GM19240 (cell line): ENCODE measurements around the gene PIKFYVE.
"Not testable (repeated sequence)": the region's sequence is repeated elsewhere in the genome, so short reads cannot be mapped to it uniquely, and the experiment has no call there.

Experiments
- DNase-seq: peaks from one replicate; pipeline ENCODE4 v3.0.0; 2011; ENCODE audit warnings: low spot score; ENCODE audit not compliant: insufficient read length

The PIKFYVE gene

GRCh38 chr2:208304695-208305094 is 38.6 kb downstream of the PIKFYVE start:
- no peak for DNase-seq

- DNase-seq: no peak
These were observed 40.2 kb downstream of the PIKFYVE start for GRCh38 chr2:208306291-208306690.

GRCh38 chr2:208311321-208311720 is 45.3 kb downstream of the PIKFYVE start:
- no peak for DNase-seq

GRCh38 chr2:208311954-208312353 is 45.9 kb downstream of the PIKFYVE start:
- no peak for DNase-seq

GRCh38 chr2:208315081-208315788 is 49.2 kb downstream of the PIKFYVE start:
- DNase-seq: no peak

GRCh38 chr2:208318127-208318526 is 52.1 kb downstream of the PIKFYVE start:
- no peak for DNase-seq

- DNase-seq: no peak
These were observed 53.3 kb downstream of the PIKFYVE start for GRCh38 chr2:208319391-208319790.

- DNase-seq: no peak
These were observed 54.6 kb downstream of the PIKFYVE start for GRCh38 chr2:208320686-208321085.

GRCh38 chr2:208326016-208326415 is 60.0 kb downstream of the PIKFYVE start:
- no peak for DNase-seq

GRCh38 chr2:208329485-208329884 is 63.4 kb downstream of the PIKFYVE start:
- no peak for DNase-seq

- DNase-seq: no peak
These were observed 68.2 kb downstream of the PIKFYVE start for GRCh38 chr2:208334230-208334629.

GRCh38 chr2:208346756-208347155 is 80.7 kb downstream of the PIKFYVE start:
- DNase-seq: no peak

- no peak for DNase-seq
These were observed 84.6 kb downstream of the PIKFYVE start for GRCh38 chr2:208350610-208351009.

- DNase-seq: no peak
These were observed 86.9 kb downstream of the PIKFYVE start for GRCh38 chr2:208352644-208353567.

GRCh38 chr2:208354964-208355381 is 88.9 kb downstream of the PIKFYVE start:
- no peak for DNase-seq

- DNase-seq: not testable (repeated sequence)
These were observed 90.4 kb downstream of the PIKFYVE start for GRCh38 chr2:208356420-208356819.

- no peak for DNase-seq
These were observed 91.0 kb downstream of the PIKFYVE start for GRCh38 chr2:208356846-208357574.

- DNase-seq: no peak
These were observed 92.9 kb downstream of the PIKFYVE start for GRCh38 chr2:208358758-208359631.

- no peak for DNase-seq
These were observed 93.6 kb downstream of the PIKFYVE start for GRCh38 chr2:208359632-208359986.

- no peak for DNase-seq
These were observed 94.4 kb downstream of the PIKFYVE start for GRCh38 chr2:208360259-208361076.
